Fibroblast of villous mesenchyme (primary cell): ENCODE measurements around the gene KCNMA1. TPM values are rescaled to one million over a fixed set of nuclear protein-coding genes. Genes with fewer than 3 reads are reported as not detected.
"Not testable (repeated sequence)": the region's sequence is repeated elsewhere in the genome, so short reads cannot be mapped to it uniquely, and the experiment has no call there.

Experiments used
- DNase-seq: peaks from one replicate; pipeline ENCODE4 v3.0.0-alpha.2; 2010; ENCODE audit warnings: low read depth
- H3K4me3 ChIP-seq: 2 replicates; pipeline ENCODE4 v1.5.1; 2011; ENCODE audit warnings: low read depth, mild to moderate bottlenecking, low read length
- total RNA-seq: library from RNA; depleted of rRNA; stranded (reverse); fragments of >200 nt; gene quantifications from 2 replicates; pipeline ENCODE4 v1.2.3, GENCODE V29; 2012
- TF ChIP-seq, protein P1 (sequence below): IDR thresholded peaks from 2 replicates; pipeline ENCODE4 v1.5.1; 2012; ENCODE audit warnings: low read depth, mild to moderate bottlenecking, low read length; ENCODE audit not compliant: insufficient read depth

Gene KCNMA1
- total RNA-seq, 1 donor: 36.7 TPM

DNA sequence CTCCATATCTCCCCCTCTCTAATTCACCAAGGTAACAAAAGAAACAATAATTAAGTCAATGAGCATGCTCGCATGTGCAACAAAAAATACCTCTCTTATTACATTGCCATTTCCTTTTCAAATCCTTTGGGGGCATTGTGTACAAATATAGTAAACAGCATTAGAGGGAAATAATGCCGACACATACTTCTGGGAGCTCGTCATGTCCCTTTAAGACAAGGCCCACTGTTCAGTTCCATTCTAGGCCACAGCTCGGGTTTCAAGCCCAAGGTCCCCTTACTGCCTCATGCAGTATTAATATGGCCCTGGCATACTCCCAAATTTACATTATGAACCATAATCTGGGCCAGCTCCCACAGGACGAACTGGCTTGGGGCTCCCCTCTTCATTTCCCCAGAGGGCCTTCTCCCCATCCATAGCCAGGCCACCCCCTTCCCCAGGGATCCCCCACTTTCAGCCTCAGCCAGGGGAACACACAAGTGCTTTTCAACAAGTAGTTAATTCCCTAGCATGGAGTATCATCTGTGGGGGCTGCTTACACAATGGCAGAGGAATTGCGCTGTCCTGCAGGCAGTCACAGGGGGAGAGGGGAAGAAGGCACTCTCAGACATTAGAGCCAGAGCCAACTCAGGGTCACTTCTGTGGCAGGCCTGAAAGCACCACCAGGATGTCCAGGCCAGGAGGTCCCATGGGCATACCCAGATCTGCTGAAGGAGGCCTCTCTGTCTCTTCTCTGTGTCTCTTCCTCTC, 110.6 kb downstream of the KCNMA1 start:
- H3K4me3 ChIP-seq: no peak overlapping the region
- TF ChIP-seq, protein P1, sequence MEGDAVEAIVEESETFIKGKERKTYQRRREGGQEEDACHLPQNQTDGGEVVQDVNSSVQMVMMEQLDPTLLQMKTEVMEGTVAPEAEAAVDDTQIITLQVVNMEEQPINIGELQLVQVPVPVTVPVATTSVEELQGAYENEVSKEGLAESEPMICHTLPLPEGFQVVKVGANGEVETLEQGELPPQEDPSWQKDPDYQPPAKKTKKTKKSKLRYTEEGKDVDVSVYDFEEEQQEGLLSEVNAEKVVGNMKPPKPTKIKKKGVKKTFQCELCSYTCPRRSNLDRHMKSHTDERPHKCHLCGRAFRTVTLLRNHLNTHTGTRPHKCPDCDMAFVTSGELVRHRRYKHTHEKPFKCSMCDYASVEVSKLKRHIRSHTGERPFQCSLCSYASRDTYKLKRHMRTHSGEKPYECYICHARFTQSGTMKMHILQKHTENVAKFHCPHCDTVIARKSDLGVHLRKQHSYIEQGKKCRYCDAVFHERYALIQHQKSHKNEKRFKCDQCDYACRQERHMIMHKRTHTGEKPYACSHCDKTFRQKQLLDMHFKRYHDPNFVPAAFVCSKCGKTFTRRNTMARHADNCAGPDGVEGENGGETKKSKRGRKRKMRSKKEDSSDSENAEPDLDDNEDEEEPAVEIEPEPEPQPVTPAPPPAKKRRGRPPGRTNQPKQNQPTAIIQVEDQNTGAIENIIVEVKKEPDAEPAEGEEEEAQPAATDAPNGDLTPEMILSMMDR: no peak
- DNase-seq: no peak

DNA sequence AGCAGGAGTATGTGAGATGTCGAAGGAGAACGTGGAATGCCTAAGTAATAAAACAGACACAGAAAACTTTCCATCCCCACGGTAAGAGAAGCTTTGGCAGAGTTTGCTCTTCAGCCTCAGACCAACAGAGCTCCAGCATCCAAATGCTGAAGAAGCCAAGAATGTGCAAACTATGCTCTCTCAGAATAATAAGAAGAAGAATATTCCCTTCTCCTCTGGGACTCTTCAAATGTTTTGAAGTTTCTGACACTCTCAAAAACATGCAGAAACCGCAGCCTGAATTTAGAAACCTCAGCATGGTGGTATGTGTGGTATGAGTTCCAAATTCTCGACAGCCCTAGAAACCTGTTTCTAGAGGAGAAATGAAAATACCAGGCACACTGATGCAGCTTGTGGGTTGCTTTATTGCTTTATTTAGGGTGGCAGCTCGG, 113.3 kb downstream of the KCNMA1 start:
- TF ChIP-seq, protein P1: no peak

DNA sequence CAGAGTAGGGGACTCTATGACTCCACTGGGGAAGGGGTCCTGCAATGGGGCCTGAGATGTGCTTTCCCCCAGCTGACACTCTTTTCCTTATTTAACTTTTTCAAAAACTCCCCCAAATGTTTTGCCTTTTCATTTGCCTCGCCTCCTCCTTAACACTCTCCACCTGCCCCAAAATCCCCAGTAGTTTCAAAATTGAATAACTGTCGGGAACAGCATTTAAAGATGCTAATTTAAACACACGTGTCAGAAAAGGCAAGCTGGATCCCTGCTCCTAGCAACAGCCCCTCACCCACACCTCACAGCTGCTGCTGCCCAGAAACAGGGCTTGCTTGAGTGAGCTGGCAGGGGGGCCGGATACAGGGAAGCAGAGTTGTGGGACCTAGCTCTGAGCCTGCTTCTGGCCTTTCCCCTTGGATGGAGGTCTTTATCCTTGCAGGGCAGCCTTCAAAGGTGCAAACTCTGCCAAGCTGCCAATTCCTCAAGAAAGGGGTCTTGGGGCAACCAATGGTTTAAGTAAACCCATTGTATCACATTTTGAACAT, 115.3 kb downstream of the KCNMA1 start:
- H3K4me3 ChIP-seq: no peak overlapping the region
- TF ChIP-seq, protein P1: no peak
- no peak for DNase-seq

More for the DNA sequence above, 113.3 kb downstream of the KCNMA1 start:
- DNase-seq: peak; percentile 85
- no peak overlapping the region for H3K4me3 ChIP-seq

DNA sequence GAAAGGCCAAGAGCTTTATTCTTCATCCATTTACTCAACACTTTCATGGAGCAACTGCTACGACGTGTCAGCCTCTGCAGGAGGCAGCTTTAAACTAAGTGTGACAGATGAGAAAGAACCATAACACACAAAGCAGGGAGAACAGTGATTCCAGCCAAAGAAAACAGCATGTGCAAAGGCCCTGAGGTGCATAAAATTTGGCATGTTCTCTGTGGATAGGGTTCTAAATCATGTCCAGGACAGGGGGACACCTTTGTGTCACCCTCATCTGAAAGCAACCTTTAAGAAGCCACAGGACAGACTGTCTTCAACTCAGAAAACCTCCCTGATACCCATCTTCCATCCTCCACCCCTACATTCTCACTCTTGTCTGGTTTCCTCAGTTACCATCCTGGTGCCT, 116.6 kb downstream of the KCNMA1 start:
- no peak overlapping the region for H3K4me3 ChIP-seq
- TF ChIP-seq, protein P1: no peak
- no peak for DNase-seq

DNA sequence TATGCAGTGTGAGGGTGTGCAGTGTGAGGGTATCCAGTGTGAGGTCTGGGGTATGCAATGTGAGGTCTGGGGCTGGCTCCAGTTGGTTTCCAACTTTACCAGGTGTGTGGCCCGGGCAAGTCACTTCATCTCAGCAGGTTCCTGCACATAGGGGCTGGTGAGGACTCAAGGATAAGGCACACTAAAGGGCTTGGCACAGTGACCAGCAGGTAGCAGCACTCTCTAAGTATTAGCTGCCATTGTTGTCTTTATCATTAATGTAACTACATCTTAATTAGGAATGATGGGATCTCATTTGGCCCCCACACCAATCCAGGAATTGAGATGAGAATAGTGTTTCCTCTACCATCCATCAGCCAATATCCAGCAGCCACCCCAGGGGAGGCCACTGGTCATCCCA, 117.3 kb downstream of the KCNMA1 start:
- DNase-seq: no peak
- TF ChIP-seq, protein P1: no peak

DNA sequence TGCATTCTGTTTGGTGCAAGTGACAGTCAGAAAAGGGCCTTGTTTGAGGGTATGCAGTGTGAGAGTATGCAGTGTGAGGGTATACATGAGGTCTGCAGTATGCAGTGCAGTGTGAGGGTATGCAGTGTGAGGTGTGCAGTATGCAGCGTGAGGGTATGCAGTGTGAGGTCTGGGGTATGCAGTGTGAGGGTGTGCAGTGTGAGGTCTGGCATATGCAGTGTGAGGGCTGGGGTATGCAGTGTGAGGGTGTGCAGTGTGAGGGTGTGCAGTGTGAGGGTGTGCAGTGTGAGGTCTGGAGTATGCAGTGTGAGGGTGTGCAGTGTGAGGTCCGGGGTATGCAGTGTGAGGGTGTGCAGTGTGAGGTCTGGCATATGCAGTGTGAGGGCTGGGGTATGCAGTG, 117.8 kb downstream of the KCNMA1 start:
- H3K4me3 ChIP-seq, DNase-seq: not testable (repeated sequence)

More for the DNA sequence above, 117.3 kb downstream of the KCNMA1 start:
- H3K4me3 ChIP-seq: no peak overlapping the region

DNA sequence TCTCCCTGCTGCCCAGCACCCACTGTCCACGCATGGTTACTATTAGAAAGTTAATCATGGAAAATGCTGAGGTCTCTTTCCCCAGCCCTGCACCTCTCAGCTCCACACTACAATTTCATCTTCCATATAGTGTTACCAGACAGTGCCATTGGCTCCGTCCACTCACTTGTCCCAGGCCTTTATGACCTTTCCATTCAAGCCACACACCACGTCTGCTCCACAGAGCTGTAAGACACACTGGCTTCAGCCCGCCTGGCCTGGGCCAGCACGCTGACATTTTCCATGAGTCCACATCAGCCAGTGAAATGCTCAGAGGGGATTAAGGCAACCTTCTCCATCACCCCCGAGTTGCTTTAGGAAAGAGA, 118.7 kb downstream of the KCNMA1 start:
- TF ChIP-seq, protein P1: no peak
- no peak for DNase-seq
- H3K4me3 ChIP-seq: no peak overlapping the region
